ENCODE measurements around the gene ELOVL3. TPM values are rescaled to one million over a fixed set of nuclear protein-coding genes. Genes with fewer than 3 reads are reported as not detected.
"Not testable (repeated sequence)": the region's sequence is repeated elsewhere in the genome, so short reads cannot be mapped to it uniquely, and the experiment has no call there.

The ELOVL3 gene
- total RNA-seq, 1 experiment from 2014 or later = 1.2 TPM

- ChIA-PET CTCF (interaction anchor here (0.7 to 1.1 kb wide), 2 partner anchors 21 to 38 kb away, joined by 4 to 5 read pairs; no protein-coding TSS in a partner anchor), POLR2A (interaction anchor here (0.6 kb wide), 1 partner anchor 1562 kb away, joined by 3 read pairs; no protein-coding TSS in a partner anchor)
- H3K4me3 ChIP-seq (ENCODE audit: low read depth in 2 of 2, low read length in 2 of 2); H3K9me3 ChIP-seq (ENCODE audit: control insufficient read depth, insufficient read depth, low read depth, low read length); DNase-seq (ENCODE audit: low read depth, low spot score); BruUV-seq (replicated peaks); intact Hi-C loops (cut with micrococcal nuclease; ENCODE audit: unreplicated experiment); H3K4me1 ChIP-seq (ENCODE audit: control insufficient read depth, insufficient read depth, low read length); ATAC-seq; H3K36me3 ChIP-seq (ENCODE audit: control insufficient read depth, insufficient read depth, low read length); H3K27ac ChIP-seq (ENCODE audit: low read length); in situ Hi-C loops (cut with HindIII; ENCODE audit: low pct_unique_long_range_greater_than_20kb, low sequenced_read_pairs); H3K27me3 ChIP-seq (ENCODE audit: control insufficient read depth, insufficient read depth, low read length): not testable (repeated sequence)
Measured at GRCh38 chr10:102252508-102252907, 26.4 kb downstream of the ELOVL3 start.

- ChIA-PET CTCF (no interaction called here), POLR2A (no interaction called here)
- ATAC-seq = no peak
- in situ Hi-C loops (cut with HindIII; ENCODE audit: low pct_unique_long_range_greater_than_20kb, low sequenced_read_pairs) = no loop called here
- no TSS peak for BruUV-seq (replicated peaks)
- Histone ChIP-seq H3K27me3 (ENCODE audit: control insufficient read depth, insufficient read depth, low read length) (no peaks in the 10 kb centered on the region), H3K4me3 (ENCODE audit: low read depth in 2 of 2, low read length in 2 of 2) (no peak overlapping the region), H3K36me3 (ENCODE audit: control insufficient read depth, insufficient read depth, low read length) (peaks cover 3% of the 10 kb centered on the region), H3K4me1 (ENCODE audit: control insufficient read depth, insufficient read depth, low read length) (no peaks in the 10 kb centered on the region), H3K27ac (ENCODE audit: low read length) (no peak overlapping the region), H3K9me3 (ENCODE audit: control insufficient read depth, insufficient read depth, low read depth, low read length) (no peaks in the 10 kb centered on the region)
- TF ChIP-seq CTCF (IDR thresholded peaks at IDR 0.05) (no peak), TCF7L2 (IDR thresholded peaks at IDR 0.05; ENCODE audit: low read depth, low read length) (no peak), POLR2AphosphoS5 (IDR thresholded peaks at IDR 0.05; ENCODE audit: low read depth, low read length) (no peak), REST (IDR thresholded peaks at IDR 0.05; ENCODE audit: insufficient read depth in 1 of 2, low read depth in 2 of 2, low read length in 1 of 2) (no peak), SIN3A (IDR thresholded peaks at IDR 0.05; ENCODE audit: borderline replicate concordance, insufficient read depth, low read depth, low read length) (no peak)
- intact Hi-C loops (cut with micrococcal nuclease; ENCODE audit: unreplicated experiment) = no loop called here
- DNase-seq (ENCODE audit: low read depth, low spot score) = no peak
Measured at GRCh38 chr10:102254426-102254825, 28.3 kb downstream of the ELOVL3 start.

- Histone ChIP-seq H3K9me3 (ENCODE audit: control insufficient read depth, insufficient read depth, low read depth, low read length) (no peaks in the 10 kb centered on the region), H3K4me1 (ENCODE audit: control insufficient read depth, insufficient read depth, low read length) (no peaks in the 10 kb centered on the region), H3K36me3 (ENCODE audit: control insufficient read depth, insufficient read depth, low read length) (peaks cover 7% of the 10 kb centered on the region), H3K27me3 (ENCODE audit: control insufficient read depth, insufficient read depth, low read length) (no peaks in the 10 kb centered on the region), H3K4me3 (ENCODE audit: low read depth in 2 of 2, low read length in 2 of 2) (no peak overlapping the region), H3K27ac (ENCODE audit: low read length) (no peak overlapping the region)
- intact Hi-C loops (cut with micrococcal nuclease; ENCODE audit: unreplicated experiment) (no loop called here), in situ Hi-C loops (cut with HindIII; ENCODE audit: low pct_unique_long_range_greater_than_20kb, low sequenced_read_pairs) (no loop called here)
- no peak for TF ChIP-seq CTCF (IDR thresholded peaks at IDR 0.05)
- no peak for TF ChIP-seq REST (IDR thresholded peaks at IDR 0.05; ENCODE audit: insufficient read depth in 1 of 2, low read depth in 2 of 2, low read length in 1 of 2)
- no peak for TF ChIP-seq POLR2AphosphoS5 (IDR thresholded peaks at IDR 0.05; ENCODE audit: low read depth, low read length)
- TF ChIP-seq TCF7L2 (IDR thresholded peaks at IDR 0.05; ENCODE audit: low read depth, low read length) = no peak
- no peak for TF ChIP-seq SIN3A (IDR thresholded peaks at IDR 0.05; ENCODE audit: borderline replicate concordance, insufficient read depth, low read depth, low read length)
- POLR2A ChIA-PET = no interaction called here
- ATAC-seq = no peak
- no peak for DNase-seq (ENCODE audit: low read depth, low spot score)
- BruUV-seq (replicated peaks) = no TSS peak
- CTCF ChIA-PET = no interaction called here
Measured at GRCh38 chr10:102255404-102255803, 29.3 kb downstream of the ELOVL3 start.

Measured in Panc1 (cell line).